NB4 (cell line): ENCODE measurements around the gene CAV2.

Experiments used
- DNase-seq: peaks from one replicate; pipeline ENCODE4 v3.0.0; 2010; ENCODE audit warnings: low read depth
- H3K4me3 ChIP-seq: one replicate; pipeline ENCODE4 v1.5.1; 2011; ENCODE audit warnings: mild to moderate bottlenecking, low read depth, low read length, moderate library complexity
- CTCF ChIP-seq: IDR thresholded peaks from one replicate; pipeline ENCODE4 v1.5.1; 2012; ENCODE audit warnings: low read depth, low read length
- MYC ChIP-seq: IDR thresholded peaks from 2 replicates; pipeline ENCODE4 v1.6.1; 2011; ENCODE audit warnings: low read depth, low read length
- POLR2A ChIP-seq: IDR thresholded peaks from 2 replicates; pipeline ENCODE4 v1.6.1; 2011; ENCODE audit warnings: mild to moderate bottlenecking; ENCODE audit not compliant: insufficient read length; ENCODE audit errors: extremely low read depth
- TF ChIP-seq, protein P1 (sequence below): IDR thresholded peaks from 2 replicates; pipeline ENCODE4 v1.6.1; 2011; ENCODE audit warnings: low read depth, low read length

Gene CAV2

DNA sequence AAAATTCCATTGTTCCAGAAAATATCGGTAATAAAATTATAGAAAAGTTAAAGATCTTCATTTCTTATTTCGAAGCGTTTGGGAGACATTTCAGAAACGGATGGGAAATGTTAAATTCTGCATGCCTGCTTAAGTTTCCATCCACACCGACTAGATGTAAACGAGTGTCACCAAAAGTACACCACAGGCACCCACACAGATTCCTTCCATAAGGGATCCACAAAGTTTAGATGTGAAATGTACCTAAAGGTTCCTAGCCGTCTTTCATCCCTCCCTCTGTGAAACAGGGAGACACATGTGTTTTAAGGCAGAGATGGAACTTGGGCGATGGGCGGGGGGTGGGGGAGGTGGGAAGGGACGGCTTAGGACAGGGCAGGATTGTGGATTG, 24.7 kb downstream of the CAV2 start:
- TF ChIP-seq CTCF: no peak
- TF ChIP-seq MYC: no peak
- TF ChIP-seq, protein P1, sequence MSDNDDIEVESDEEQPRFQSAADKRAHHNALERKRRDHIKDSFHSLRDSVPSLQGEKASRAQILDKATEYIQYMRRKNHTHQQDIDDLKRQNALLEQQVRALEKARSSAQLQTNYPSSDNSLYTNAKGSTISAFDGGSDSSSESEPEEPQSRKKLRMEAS: no peak
- TF ChIP-seq POLR2A: no peak
- H3K4me3 ChIP-seq: no peak overlapping the region
- DNase-seq: no peak

DNA sequence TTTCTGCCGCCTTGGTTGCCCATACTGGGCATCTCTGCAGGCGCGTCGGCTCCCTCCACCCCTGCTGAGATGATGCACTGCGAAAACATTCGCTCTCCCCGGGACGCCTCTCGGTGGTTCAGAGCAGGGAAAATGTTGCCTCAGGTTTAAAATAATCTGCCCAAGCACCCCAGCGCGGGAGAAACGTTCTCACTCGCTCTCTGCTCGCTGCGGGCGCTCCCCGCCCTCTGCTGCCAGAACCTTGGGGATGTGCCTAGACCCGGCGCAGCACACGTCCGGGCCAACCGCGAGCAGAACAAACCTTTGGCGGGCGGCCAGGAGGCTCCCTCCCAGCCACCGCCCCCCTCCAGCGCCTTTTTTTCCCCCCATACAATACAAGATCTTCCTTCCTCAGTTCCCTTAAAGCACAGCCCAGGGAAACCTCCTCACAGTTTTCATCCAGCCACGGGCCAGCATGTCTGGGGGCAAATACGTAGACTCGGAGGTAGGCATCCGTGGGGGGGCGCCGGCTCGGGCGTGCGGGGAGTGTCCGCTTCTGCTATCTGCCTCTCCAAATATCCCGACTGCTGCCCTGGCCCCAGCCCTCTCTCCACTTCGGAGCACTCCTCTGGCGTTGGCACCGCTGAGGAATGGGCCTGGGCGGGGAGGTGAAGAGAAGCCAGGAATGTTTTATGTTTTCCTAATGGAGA, 25.2 kb downstream of the CAV2 start, which contains the start of gene CAV1:
TSS of gene CAV1 (plus strand) at position 428 of the 689 bp plus-strand sequence. CDS start at position 455, 27 bp downstream.
- no peak for TF ChIP-seq CTCF
- no peak for TF ChIP-seq MYC
- TF ChIP-seq, protein P1: no peak
- TF ChIP-seq POLR2A: no peak
- DNase-seq: no peak
- no peak within 1 kb of the TSS for H3K4me3 ChIP-seq

DNA sequence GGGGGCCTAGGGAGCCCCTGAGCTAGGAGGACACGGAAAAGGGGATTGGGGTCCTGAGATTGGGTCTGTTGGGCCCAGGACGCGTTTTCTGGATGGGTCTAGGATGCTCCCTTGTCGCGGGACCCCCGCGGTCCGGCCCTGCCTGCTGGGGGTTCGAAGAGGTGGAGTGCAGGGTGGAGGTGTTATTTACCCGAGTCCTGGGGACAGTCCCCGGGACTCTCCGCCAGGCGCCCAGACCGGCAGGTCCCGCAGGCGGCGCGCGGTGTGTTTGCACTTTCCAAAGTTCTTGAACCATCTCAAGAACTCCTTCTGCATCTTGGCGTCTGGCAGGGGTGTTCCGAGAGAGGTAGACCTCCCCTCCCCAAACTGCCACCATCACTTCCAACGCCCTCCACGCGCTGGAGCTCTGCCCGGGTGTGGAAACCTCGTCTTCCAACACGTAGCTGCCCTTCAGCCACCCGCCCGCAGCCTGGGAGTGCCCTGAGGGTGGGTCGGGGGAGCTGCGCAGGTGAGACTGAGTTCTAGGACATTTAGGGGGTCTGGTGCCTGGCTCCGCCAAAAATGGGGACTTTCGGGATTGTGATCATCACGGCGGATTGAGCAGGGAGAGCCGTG, 25.9 kb downstream of the CAV2 start:
- no peak overlapping the region for H3K4me3 ChIP-seq
- TF ChIP-seq, protein P1: no peak
- TF ChIP-seq MYC (no peak), CTCF (no peak)
- DNase-seq: no peak

- TF ChIP-seq MYC: no peak
- TF ChIP-seq CTCF: peak; percentile 43
- peak; percentile 63 for DNase-seq
- no peak overlapping the region for H3K4me3 ChIP-seq
Observed at GRCh38 chr7:116525913-116526861, 26.6 kb downstream of the CAV2 start.

GRCh38 chr7:116526897-116527296, 27.4 kb downstream of the CAV2 start:
- H3K4me3 ChIP-seq: no peak overlapping the region
- no peak for DNase-seq
- TF ChIP-seq, protein P1: no peak
- no peak for TF ChIP-seq CTCF
- no peak for TF ChIP-seq MYC
- no peak for TF ChIP-seq POLR2A
